ENCODE data around the gene FAM241A. TPM values are rescaled to one million over a fixed set of nuclear protein-coding genes. Genes with fewer than 3 reads are reported as not detected.
"Not testable (repeated sequence)": the region's sequence is repeated elsewhere in the genome, so short reads cannot be mapped to it uniquely, and the experiment has no call there.

The FAM241A gene
- total RNA-seq, 1 experiment from 2014 or later, result 2.2 TPM

DNA sequence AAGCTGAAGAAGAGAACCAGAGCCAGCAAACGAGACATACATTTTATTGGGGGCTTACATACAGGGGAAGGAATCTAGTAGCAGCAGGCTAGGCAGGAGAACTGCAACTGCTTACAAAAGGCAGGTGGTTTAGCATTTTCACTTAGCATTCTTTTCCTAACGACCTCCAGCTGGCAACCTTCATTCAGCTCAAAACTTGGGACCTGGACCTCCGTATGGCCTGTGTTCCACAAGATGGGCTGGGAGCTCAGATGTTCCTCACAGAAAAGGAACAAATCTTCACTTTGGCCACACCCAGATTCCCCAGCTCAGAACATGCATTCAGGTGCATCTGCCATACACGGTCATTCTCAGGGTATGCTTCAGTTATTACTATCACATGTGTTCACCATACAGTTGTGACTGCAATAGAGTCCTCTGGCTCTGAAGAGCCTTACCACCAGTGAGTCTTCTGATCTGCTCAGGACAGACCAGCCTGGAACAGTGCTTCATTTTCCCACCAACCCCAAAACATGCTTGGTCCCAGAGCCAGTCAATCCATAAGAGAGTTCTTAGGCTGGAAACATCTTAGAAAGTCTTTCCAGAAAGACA, 56.8 kb downstream of the FAM241A start:
- Histone ChIP-seq H3K36me3 (ENCODE audit: low read depth, low read length) (no peaks in the 10 kb centered on the region), H3K79me2 (ENCODE audit: low read length) (no peaks in the 10 kb centered on the region), H3K9me3 (ENCODE audit: low read length) (no peaks in the 10 kb centered on the region), H3F3A (ENCODE audit: low read length, unreplicated experiment) (no peaks in the 10 kb centered on the region), H3K27me3 (ENCODE audit: low read length) (no peaks in the 10 kb centered on the region), H3K9ac (ENCODE audit: low read length) (no peak overlapping the region), H3K4me3 (ENCODE audit: low read length) (no peak overlapping the region), H3K9me2 (replicated peaks; ENCODE audit: low read length) (no peaks in the 10 kb centered on the region), H3K27ac (ENCODE audit: low read length) (no peak overlapping the region), H3K4me2 (ENCODE audit: low read length) (no peak overlapping the region), H3K4me1 (ENCODE audit: insufficient read depth, low read length) (peaks cover 11% of the 10 kb centered on the region), H4K20me1 (ENCODE audit: low read length) (no peaks in the 10 kb centered on the region), H2AFZ (ENCODE audit: low read length) (no peak overlapping the region)
- DNase-seq (no peak), ATAC-seq (no peak)
- no peak for TF ChIP-seq EZH2phosphoT487 (IDR thresholded peaks at IDR 0.05; ENCODE audit: borderline replicate concordance, low read length)
- no peak for TF ChIP-seq EZH2 (IDR thresholded peaks at IDR 0.05; ENCODE audit: low read length, unreplicated experiment)
- BruUV-seq (replicated peaks), result no TSS peak
- intact Hi-C loops (cut with micrococcal nuclease), result no loop called here
- CTCF ChIA-PET, result no interaction called here
- POLR2A ChIA-PET (ENCODE audit: unreplicated experiment), result no interaction called here

DNA sequence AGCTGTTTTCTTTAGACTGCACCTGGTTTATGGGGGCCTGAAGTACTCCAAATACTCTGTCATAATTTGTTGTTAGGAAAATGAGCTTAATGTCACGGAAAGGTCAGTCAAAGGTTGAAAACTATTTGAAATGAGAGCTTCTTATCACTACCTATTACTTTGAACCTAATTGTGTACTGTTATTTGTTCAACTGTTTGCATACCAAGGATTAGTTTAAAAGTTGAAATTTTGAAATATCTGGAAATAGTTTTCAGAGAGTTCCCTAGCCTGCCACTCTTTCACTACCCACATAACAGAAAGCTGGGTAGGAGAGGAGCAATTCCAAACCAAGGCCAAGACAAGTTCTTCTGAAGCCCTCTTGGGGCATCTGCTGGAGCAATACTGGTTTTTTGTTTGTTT, 58.3 kb downstream of the FAM241A start:
- ChIA-PET CTCF (no interaction called here), POLR2A (ENCODE audit: unreplicated experiment) (no interaction called here)
- no TSS peak for BruUV-seq (replicated peaks)
- H2AFZ ChIP-seq (ENCODE audit: low read length), result no peak overlapping the region
- no peak overlapping the region for H3K9ac ChIP-seq (ENCODE audit: low read length)
- TF ChIP-seq, protein P1, sequence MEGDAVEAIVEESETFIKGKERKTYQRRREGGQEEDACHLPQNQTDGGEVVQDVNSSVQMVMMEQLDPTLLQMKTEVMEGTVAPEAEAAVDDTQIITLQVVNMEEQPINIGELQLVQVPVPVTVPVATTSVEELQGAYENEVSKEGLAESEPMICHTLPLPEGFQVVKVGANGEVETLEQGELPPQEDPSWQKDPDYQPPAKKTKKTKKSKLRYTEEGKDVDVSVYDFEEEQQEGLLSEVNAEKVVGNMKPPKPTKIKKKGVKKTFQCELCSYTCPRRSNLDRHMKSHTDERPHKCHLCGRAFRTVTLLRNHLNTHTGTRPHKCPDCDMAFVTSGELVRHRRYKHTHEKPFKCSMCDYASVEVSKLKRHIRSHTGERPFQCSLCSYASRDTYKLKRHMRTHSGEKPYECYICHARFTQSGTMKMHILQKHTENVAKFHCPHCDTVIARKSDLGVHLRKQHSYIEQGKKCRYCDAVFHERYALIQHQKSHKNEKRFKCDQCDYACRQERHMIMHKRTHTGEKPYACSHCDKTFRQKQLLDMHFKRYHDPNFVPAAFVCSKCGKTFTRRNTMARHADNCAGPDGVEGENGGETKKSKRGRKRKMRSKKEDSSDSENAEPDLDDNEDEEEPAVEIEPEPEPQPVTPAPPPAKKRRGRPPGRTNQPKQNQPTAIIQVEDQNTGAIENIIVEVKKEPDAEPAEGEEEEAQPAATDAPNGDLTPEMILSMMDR (conservative IDR thresholded peaks at IDR 0.05; ENCODE audit: low read depth, low read length), result no peak
- TF ChIP-seq EZH2phosphoT487 (IDR thresholded peaks at IDR 0.05; ENCODE audit: borderline replicate concordance, low read length) (no peak), EZH2 (IDR thresholded peaks at IDR 0.05; ENCODE audit: low read length, unreplicated experiment) (no peak)
- H3K36me3 ChIP-seq (ENCODE audit: low read depth, low read length), result no peaks in the 10 kb centered on the region
- no peaks in the 10 kb centered on the region for H3K9me2 ChIP-seq (replicated peaks; ENCODE audit: low read length)
- H3K4me3 ChIP-seq (ENCODE audit: low read length), result no peak overlapping the region
- no peak for DNase-seq
- ATAC-seq, result no peak
- intact Hi-C loops (cut with micrococcal nuclease), result no loop called here
- no peaks in the 10 kb centered on the region for H3K79me2 ChIP-seq (ENCODE audit: low read length)
- no peaks in the 10 kb centered on the region for H3F3A ChIP-seq (ENCODE audit: low read length, unreplicated experiment)
- H3K27me3 ChIP-seq (ENCODE audit: low read length), result no peaks in the 10 kb centered on the region
- no peak overlapping the region for H3K27ac ChIP-seq (ENCODE audit: low read length)
- H4K20me1 ChIP-seq (ENCODE audit: low read length), result no peaks in the 10 kb centered on the region
- no peak overlapping the region for H3K4me2 ChIP-seq (ENCODE audit: low read length)
- no peaks in the 10 kb centered on the region for H3K9me3 ChIP-seq (ENCODE audit: low read length)
- peaks cover 11% of the 10 kb centered on the region for H3K4me1 ChIP-seq (ENCODE audit: insufficient read depth, low read length)

DNA sequence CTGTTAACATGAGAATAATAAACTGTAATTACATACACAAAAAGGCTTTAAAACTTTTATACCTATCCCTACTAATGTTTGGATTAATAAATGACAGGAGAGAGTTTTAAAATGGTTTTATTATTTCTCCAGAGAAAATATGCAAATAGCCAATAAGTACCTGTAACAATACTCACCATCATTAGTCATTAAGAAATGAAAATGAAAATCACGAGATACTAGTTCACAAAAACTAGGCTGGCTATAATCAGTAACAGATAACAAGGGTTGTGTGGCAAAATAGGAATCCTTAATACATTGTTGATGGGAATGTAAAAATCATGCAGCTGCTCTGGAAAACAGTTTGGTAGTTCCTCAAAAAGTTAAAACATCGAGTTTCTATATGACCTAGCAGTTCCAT, 61.2 kb downstream of the FAM241A start:
- H3K9me2 ChIP-seq (replicated peaks; ENCODE audit: low read length), result no peaks in the 10 kb centered on the region
- CTCF ChIA-PET, result no interaction called here

DNA sequence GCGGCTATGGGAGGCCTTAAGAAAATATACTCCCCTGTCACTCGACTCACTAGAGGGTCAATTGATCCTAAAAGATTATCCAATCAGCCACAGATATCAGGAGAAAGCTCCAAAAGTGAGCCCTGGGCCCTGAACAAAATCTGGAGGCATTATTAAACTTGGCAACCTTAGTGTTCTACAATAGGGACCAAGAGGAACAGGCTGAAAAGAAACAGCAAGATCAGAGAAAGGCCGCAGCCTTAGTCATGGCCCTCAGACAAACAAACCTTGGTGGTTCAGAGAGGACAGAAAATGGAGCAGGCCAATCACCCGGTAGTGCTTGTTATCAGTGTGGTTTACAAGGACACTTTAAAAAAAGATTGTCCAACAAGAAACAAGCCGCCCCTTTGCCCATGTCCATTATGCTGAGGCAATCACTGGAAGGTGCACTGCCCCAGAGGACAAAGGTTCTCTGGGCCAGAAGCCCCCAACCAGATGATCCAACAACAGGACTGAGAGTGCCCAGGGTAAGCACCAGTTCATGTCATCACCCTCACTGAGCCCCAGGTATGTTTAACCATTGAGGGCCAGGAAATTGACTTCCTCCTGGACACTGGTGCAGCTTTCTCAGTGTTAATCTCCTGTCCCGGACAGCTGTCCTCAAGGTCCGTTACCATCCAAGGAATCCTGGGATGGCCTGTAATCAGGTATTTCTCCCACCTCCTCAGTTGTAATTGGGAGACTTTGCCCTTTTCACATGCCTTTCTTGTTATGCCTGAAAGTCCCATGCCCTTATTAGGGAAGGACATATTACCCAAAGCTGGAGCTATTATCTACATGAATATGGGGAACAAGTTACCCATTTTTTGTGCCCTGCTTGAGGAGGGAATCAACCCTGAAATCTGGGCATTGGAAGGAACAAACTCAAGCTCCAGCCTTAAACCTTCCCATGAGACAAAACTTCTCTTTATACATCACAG, 63.2 kb downstream of the FAM241A start:
- intact Hi-C loops (cut with micrococcal nuclease); POLR2A ChIA-PET (ENCODE audit: unreplicated experiment); H3K9ac ChIP-seq (ENCODE audit: low read length); DNase-seq; H3K4me2 ChIP-seq (ENCODE audit: low read length); H3K4me1 ChIP-seq (ENCODE audit: insufficient read depth, low read length); ATAC-seq; H3K4me3 ChIP-seq (ENCODE audit: low read length); H2AFZ ChIP-seq (ENCODE audit: low read length); H3K9me3 ChIP-seq (ENCODE audit: low read length); CTCF ChIA-PET; H3K36me3 ChIP-seq (ENCODE audit: low read depth, low read length); H3F3A ChIP-seq (ENCODE audit: low read length, unreplicated experiment); H3K9me2 ChIP-seq (replicated peaks; ENCODE audit: low read length); H3K27me3 ChIP-seq (ENCODE audit: low read length); H3K27ac ChIP-seq (ENCODE audit: low read length); BruUV-seq (replicated peaks); H3K79me2 ChIP-seq (ENCODE audit: low read length); H4K20me1 ChIP-seq (ENCODE audit: low read length): not testable (repeated sequence)

More for the DNA sequence above, 61.2 kb downstream of the FAM241A start:
- no peak overlapping the region for H2AFZ ChIP-seq (ENCODE audit: low read length)
- intact Hi-C loops (cut with micrococcal nuclease), result no loop called here
- H3K36me3 ChIP-seq (ENCODE audit: low read depth, low read length), result no peaks in the 10 kb centered on the region
- no peak for ATAC-seq
- H3F3A ChIP-seq (ENCODE audit: low read length, unreplicated experiment), result no peaks in the 10 kb centered on the region
- no peak overlapping the region for H3K9ac ChIP-seq (ENCODE audit: low read length)
- POLR2A ChIA-PET (ENCODE audit: unreplicated experiment), result no interaction called here
- H3K4me1 ChIP-seq (ENCODE audit: insufficient read depth, low read length), result no peaks in the 10 kb centered on the region
- no peaks in the 10 kb centered on the region for H4K20me1 ChIP-seq (ENCODE audit: low read length)
- H3K4me2 ChIP-seq (ENCODE audit: low read length), result no peak overlapping the region
- no peaks in the 10 kb centered on the region for H3K79me2 ChIP-seq (ENCODE audit: low read length)
- no peak for DNase-seq
- no peaks in the 10 kb centered on the region for H3K27me3 ChIP-seq (ENCODE audit: low read length)
- H3K9me3 ChIP-seq (ENCODE audit: low read length), result no peaks in the 10 kb centered on the region
- BruUV-seq (replicated peaks), result no TSS peak
- no peak overlapping the region for H3K27ac ChIP-seq (ENCODE audit: low read length)
- no peak overlapping the region for H3K4me3 ChIP-seq (ENCODE audit: low read length)
- TF ChIP-seq, protein P1 (conservative IDR thresholded peaks at IDR 0.05; ENCODE audit: low read depth, low read length), result no peak
- TF ChIP-seq EZH2 (IDR thresholded peaks at IDR 0.05; ENCODE audit: low read length, unreplicated experiment) (no peak), EZH2phosphoT487 (IDR thresholded peaks at IDR 0.05; ENCODE audit: borderline replicate concordance, low read length) (no peak)
